ENCODE results near the gene LRP8.
"Not testable (repeated sequence)": the region's sequence is repeated elsewhere in the genome, so short reads cannot be mapped to it uniquely, and the experiment has no call there.

LRP8 gene

GRCh38 chr1:53210954-53211353, 116.9 kb downstream of the LRP8 start:
- no peak for DNase-seq (ENCODE audit: low read depth in 2 of 2)

- DNase-seq (ENCODE audit: low read depth in 2 of 2), result no peak
Measured at GRCh38 chr1:53210352-53210751, 117.5 kb downstream of the LRP8 start.

- DNase-seq (ENCODE audit: low read depth in 2 of 2), result no peak
Measured at GRCh38 chr1:53207726-53208125, 120.1 kb downstream of the LRP8 start.

GRCh38 chr1:53206735-53207379, 121.0 kb downstream of the LRP8 start:
- no peak for DNase-seq (ENCODE audit: low read depth in 2 of 2)

GRCh38 chr1:53206083-53206685, 121.7 kb downstream of the LRP8 start:
- DNase-seq (ENCODE audit: low read depth in 2 of 2), result not testable (repeated sequence)

GRCh38 chr1:53205496-53205895, 122.4 kb downstream of the LRP8 start:
- not testable (repeated sequence) for DNase-seq (ENCODE audit: low read depth in 2 of 2)

GRCh38 chr1:53203466-53203865, 124.4 kb downstream of the LRP8 start:
- DNase-seq (ENCODE audit: low read depth in 2 of 2), result no peak

GRCh38 chr1:53198241-53198651, 129.6 kb downstream of the LRP8 start:
- no peak for DNase-seq (ENCODE audit: low read depth in 2 of 2)

GRCh38 chr1:53197291-53198200, 130.3 kb downstream of the LRP8 start:
- no peak for DNase-seq (ENCODE audit: low read depth in 2 of 2)

GRCh38 chr1:53196485-53197290, 131.2 kb downstream of the LRP8 start, which contains the start of gene CPT2:
TSS of gene CPT2 (plus strand) at chr1:53196824. CDS start at chr1:53196944, 120 bp downstream.
- DNase-seq (ENCODE audit: low read depth in 2 of 2), result peak; percentile 73 to 84

- no peak for DNase-seq (ENCODE audit: low read depth in 2 of 2)
Measured at GRCh38 chr1:53196017-53196484, 131.8 kb downstream of the LRP8 start.

GRCh38 chr1:53195246-53196016, 132.4 kb downstream of the LRP8 start:
- no peak for DNase-seq (ENCODE audit: low read depth in 2 of 2)

Measured in stimulated activated CD4-positive, alpha-beta T cell treated with anti-CD3 and anti-CD28 coated beads, Interleukin-1b, Interleukin-23, amount 100 ng/mL, for 1 hour (primary cell).